Astrocyte of the hippocampus (primary cell): ENCODE data around the gene KCNK6.

Source experiments
- DNase-seq: peaks from one replicate; pipeline ENCODE4 v3.0.0; 2011; ENCODE audit warnings: low read depth, low spot score

Gene KCNK6

GRCh38 chr19:38298821-38299680 lies 20.6 kb upstream of the KCNK6 start:
- DNase-seq = peak; percentile 57

GRCh38 chr19:38303517-38304351 lies 15.9 kb upstream of the KCNK6 start, which contains the start of gene C19orf33:
Gene C19orf33, plus strand, starts transcription at chr19:38304251. Its CDS starts 11 bp downstream, at chr19:38304262.
- peak; percentile 57 for DNase-seq

- DNase-seq = no peak
Measured at GRCh38 chr19:38304352-38304865, 15.2 kb upstream of the KCNK6 start.

- DNase-seq = peak; percentile 59
Measured at GRCh38 chr19:38304866-38305429, 14.7 kb upstream of the KCNK6 start.

GRCh38 chr19:38306236-38306635 lies 13.4 kb upstream of the KCNK6 start:
- DNase-seq = no peak

GRCh38 chr19:38307076-38307475 lies 12.6 kb upstream of the KCNK6 start:
- DNase-seq = no peak

- no peak for DNase-seq
Measured at GRCh38 chr19:38307597-38307996, 12.0 kb upstream of the KCNK6 start.

- DNase-seq = no peak
Measured at GRCh38 chr19:38308006-38308766, 11.5 kb upstream of the KCNK6 start.

- no peak for DNase-seq
Measured at GRCh38 chr19:38308926-38309614, 10.6 kb upstream of the KCNK6 start.

GRCh38 chr19:38309615-38310278 lies 9.9 kb upstream of the KCNK6 start:
- DNase-seq = no peak

- DNase-seq = no peak
Measured at GRCh38 chr19:38310279-38310670, 9.4 kb upstream of the KCNK6 start.

- no peak for DNase-seq
Measured at GRCh38 chr19:38310986-38311385, 8.7 kb upstream of the KCNK6 start.

GRCh38 chr19:38315657-38316476 lies 3.8 kb upstream of the KCNK6 start, which contains the start of gene YIF1B:
Gene YIF1B, minus strand, starts transcription at chr19:38315947. Its CDS starts 30 bp downstream, at chr19:38315917.
- DNase-seq = peak; percentile 98

- no peak for DNase-seq
Measured at GRCh38 chr19:38316477-38317067, 3.1 kb upstream of the KCNK6 start.

GRCh38 chr19:38317104-38317612 lies 2.5 kb upstream of the KCNK6 start:
- DNase-seq = no peak

- DNase-seq = peak; percentile 47
Measured at GRCh38 chr19:38318660-38319059, 985 bp upstream of the KCNK6 start.

- no peak for DNase-seq
Measured at GRCh38 chr19:38320969-38321339, 1.3 kb downstream of the KCNK6 start.

- DNase-seq = no peak
Measured at GRCh38 chr19:38321646-38322196, 2.1 kb downstream of the KCNK6 start.
